ENCODE data around the gene NTN1.

The NTN1 gene

GRCh38 chr17:9053406-9053805 lies 32.1 kb downstream of the NTN1 start:
- H3K4me3 Mint-ChIP-seq = no peak overlapping the region
- H3K4me1 Mint-ChIP-seq = no peaks in the 10 kb centered on the region
- H3K27ac Mint-ChIP-seq = no peak overlapping the region
- peaks cover 3% of the 10 kb centered on the region for H3K36me3 Mint-ChIP-seq (ENCODE audit: low read depth)
- TF ChIP-seq CTCF (IDR thresholded peaks at IDR 0.05; ENCODE audit: unreplicated experiment in 3 of 3) = no peak
- H3K9me3 Mint-ChIP-seq = peaks cover 9% of the 10 kb centered on the region
- H3K27me3 Mint-ChIP-seq (ENCODE audit: low read depth) = peaks cover 4% of the 10 kb centered on the region

GRCh38 chr17:9054126-9054975 lies 33.0 kb downstream of the NTN1 start:
- Mint-ChIP-seq H3K4me1 (no peaks in the 10 kb centered on the region), H3K36me3 (ENCODE audit: low read depth) (peaks cover 3% of the 10 kb centered on the region), H3K9me3 (peaks cover 3% of the 10 kb centered on the region), H3K27me3 (ENCODE audit: low read depth) (peaks cover 4% of the 10 kb centered on the region), H3K27ac (no peak overlapping the region), H3K4me3 (no peak overlapping the region)
- TF ChIP-seq CTCF (IDR thresholded peaks at IDR 0.05; ENCODE audit: unreplicated experiment in 3 of 3) = no peak

GRCh38 chr17:9055281-9055680 lies 34.0 kb downstream of the NTN1 start:
- TF ChIP-seq CTCF (IDR thresholded peaks at IDR 0.05; ENCODE audit: unreplicated experiment in 3 of 3) = no peak
- no peaks in the 10 kb centered on the region for H3K4me1 Mint-ChIP-seq
- peaks cover 4% of the 10 kb centered on the region for H3K27me3 Mint-ChIP-seq (ENCODE audit: low read depth)
- no peaks in the 10 kb centered on the region for H3K9me3 Mint-ChIP-seq
- peaks cover 3% of the 10 kb centered on the region for H3K36me3 Mint-ChIP-seq (ENCODE audit: low read depth)
- no peak overlapping the region for H3K27ac Mint-ChIP-seq
- no peak overlapping the region for H3K4me3 Mint-ChIP-seq

GRCh38 chr17:9056566-9056965 lies 35.3 kb downstream of the NTN1 start:
- H3K27ac Mint-ChIP-seq = no peak overlapping the region
- peaks cover 3% of the 10 kb centered on the region for H3K36me3 Mint-ChIP-seq (ENCODE audit: low read depth)
- no peak overlapping the region for H3K4me3 Mint-ChIP-seq
- TF ChIP-seq CTCF (IDR thresholded peaks at IDR 0.05; ENCODE audit: unreplicated experiment in 3 of 3) = no peak
- H3K27me3 Mint-ChIP-seq (ENCODE audit: low read depth) = peaks cover 14% of the 10 kb centered on the region
- H3K9me3 Mint-ChIP-seq = no peaks in the 10 kb centered on the region
- H3K4me1 Mint-ChIP-seq = no peaks in the 10 kb centered on the region

- Mint-ChIP-seq H3K4me1 (no peaks in the 10 kb centered on the region), H3K36me3 (ENCODE audit: low read depth) (peaks cover 3% of the 10 kb centered on the region), H3K27ac (no peak overlapping the region), H3K27me3 (ENCODE audit: low read depth) (peaks cover 14% of the 10 kb centered on the region), H3K9me3 (no peaks in the 10 kb centered on the region), H3K4me3 (no peak overlapping the region)
- TF ChIP-seq CTCF (IDR thresholded peaks at IDR 0.05; ENCODE audit: unreplicated experiment in 3 of 3) = no peak
Measured at GRCh38 chr17:9057310-9057709, 36.0 kb downstream of the NTN1 start.

- TF ChIP-seq CTCF (IDR thresholded peaks at IDR 0.05; ENCODE audit: unreplicated experiment in 3 of 3) = no peak
- peaks cover 8% of the 10 kb centered on the region for H3K9me3 Mint-ChIP-seq
- peaks cover 17% of the 10 kb centered on the region for H3K27me3 Mint-ChIP-seq (ENCODE audit: low read depth)
- H3K27ac Mint-ChIP-seq = no peak overlapping the region
- H3K4me1 Mint-ChIP-seq = no peaks in the 10 kb centered on the region
- no peak overlapping the region for H3K4me3 Mint-ChIP-seq
- H3K36me3 Mint-ChIP-seq (ENCODE audit: low read depth) = no peaks in the 10 kb centered on the region
Measured at GRCh38 chr17:9062399-9062902, 41.1 kb downstream of the NTN1 start.

All from nephron (organoid).